PFSK-1 (cell line): ENCODE results near the gene LRP3.

Experiments used
- POLR2AphosphoS5 ChIP-seq: IDR thresholded peaks from 2 replicates; pipeline ENCODE4 v1.6.1; 2012; ENCODE audit warnings: low read depth, mild to moderate bottlenecking, control low read depth, low read length, moderate library complexity
- REST ChIP-seq, 2 experiments: IDR thresholded peaks; 2 replicates each; pipeline versions ENCODE4 v1.6.1 to v1.8.0; 2011 to 2012; ENCODE audit warnings: low read depth in 2 of 2, low read length in 2 of 2, control low read depth in 1 of 2, inconsistent platforms in 1 of 2, mild to moderate bottlenecking in 1 of 2, moderate library complexity in 1 of 2; ENCODE audit not compliant: insufficient read depth in 1 of 2
- SIN3A ChIP-seq: IDR thresholded peaks from 2 replicates; pipeline ENCODE4 v1.6.1; 2012; ENCODE audit warnings: mild to moderate bottlenecking, low read length, moderate library complexity, borderline replicate concordance; ENCODE audit not compliant: insufficient read depth
- TAF1 ChIP-seq: IDR thresholded peaks from 2 replicates; pipeline ENCODE4 v1.6.1; 2012; ENCODE audit warnings: low read length, control low read depth, borderline replicate concordance; ENCODE audit not compliant: insufficient read depth

GRCh38 chr19:33242131-33242530 lies 48.0 kb downstream of the LRP3 start:
- TF ChIP-seq POLR2AphosphoS5 (no peak), TAF1 (no peak), REST (IDR thresholded peaks at IDR 0.05; ENCODE audit: insufficient read depth in 1 of 2, low read depth in 2 of 2, low read length in 2 of 2) (no peak), SIN3A (no peak)
